NCI-H345 (cell line): ENCODE data around the gene DUSP7.

Experiments used
- DNase-seq: peaks from one replicate; lab custom pipeline; 2025; lab: John Stamatoyannopoulos, UW

DUSP7 gene

GRCh38 chr3:52086461-52086860, 30.1 kb upstream of the DUSP7 start:
- no peak for DNase-seq

- DNase-seq: no peak
These were observed 29.4 kb upstream of the DUSP7 start for GRCh38 chr3:52085681-52086282.

GRCh38 chr3:52084954-52085680, 28.7 kb upstream of the DUSP7 start:
- DNase-seq: no peak

GRCh38 chr3:52084216-52084945, 28.0 kb upstream of the DUSP7 start:
- no peak for DNase-seq

- no peak for DNase-seq
These were observed 27.3 kb upstream of the DUSP7 start for GRCh38 chr3:52083556-52084087.

- DNase-seq: no peak
These were observed 26.6 kb upstream of the DUSP7 start for GRCh38 chr3:52082951-52083350.

- no peak for DNase-seq
These were observed 24.7 kb upstream of the DUSP7 start for GRCh38 chr3:52080830-52081719.

GRCh38 chr3:52079958-52080357, 23.6 kb upstream of the DUSP7 start:
- no peak for DNase-seq

- no peak for DNase-seq
These were observed 22.6 kb upstream of the DUSP7 start for GRCh38 chr3:52078781-52079560.

- no peak for DNase-seq
These were observed 21.6 kb upstream of the DUSP7 start for GRCh38 chr3:52077925-52078324.

GRCh38 chr3:52076896-52077780, 20.8 kb upstream of the DUSP7 start:
- no peak for DNase-seq

- DNase-seq: no peak
These were observed 17.1 kb upstream of the DUSP7 start for GRCh38 chr3:52073490-52073889.

GRCh38 chr3:52072471-52072870, 16.1 kb upstream of the DUSP7 start:
- no peak for DNase-seq

GRCh38 chr3:52072020-52072419, 15.6 kb upstream of the DUSP7 start:
- DNase-seq: no peak

- no peak for DNase-seq
These were observed 14.6 kb upstream of the DUSP7 start for GRCh38 chr3:52070724-52071621.

GRCh38 chr3:52069855-52070254, 13.5 kb upstream of the DUSP7 start:
- no peak for DNase-seq

- no peak for DNase-seq
These were observed 12.8 kb upstream of the DUSP7 start for GRCh38 chr3:52069135-52069534.

- DNase-seq: no peak
These were observed 12.4 kb upstream of the DUSP7 start for GRCh38 chr3:52068730-52069129.

GRCh38 chr3:52068055-52068571, 11.7 kb upstream of the DUSP7 start:
- no peak for DNase-seq
